ENCODE results near the gene ZNF436.
"Not testable (repeated sequence)": the region's sequence is repeated elsewhere in the genome, so short reads cannot be mapped to it uniquely, and the experiment has no call there.

Gene ZNF436

GRCh38 chr1:23330846-23331245 lies 38.8 kb downstream of the ZNF436 start:
- DNase-seq (ENCODE audit: insufficient read length, low spot score) (no peak), FAIRE-seq (no peak)

GRCh38 chr1:23325393-23325792 lies 44.2 kb downstream of the ZNF436 start:
- DNase-seq (ENCODE audit: insufficient read length, low spot score) (no peak), FAIRE-seq (no peak)

- no peak for DNase-seq (ENCODE audit: insufficient read length, low spot score)
- FAIRE-seq: no peak
Observed at GRCh38 chr1:23322770-23323169, 46.9 kb downstream of the ZNF436 start.

GRCh38 chr1:23310280-23310679 lies 59.4 kb downstream of the ZNF436 start:
- FAIRE-seq; DNase-seq (ENCODE audit: insufficient read length, low spot score): not testable (repeated sequence)

All from HTR-8/SVneo (cell line).